ENCODE results near the gene RNF213. TPM values are rescaled to one million over a fixed set of nuclear protein-coding genes. Genes with fewer than 3 reads are reported as not detected.

Gene RNF213
- total RNA-seq, 3 donors from 2014 or later, result 135 to 143 (median 136) TPM

- H3K4me3 ChIP-seq, result no peak overlapping the region
- TF ChIP-seq CTCF (IDR thresholded peaks at IDR 0.05), result no peak
- ATAC-seq (no peak), DNase-seq (no peak)
- intact Hi-C loops (cut with DNase I, micrococcal nuclease), result no loop called here
- H3K4me1 ChIP-seq (ENCODE audit: low read depth), result no peaks in the 10 kb centered on the region
- H3K36me3 ChIP-seq (ENCODE audit: low read depth), result peaks cover 20% of the 10 kb centered on the region
- no peaks in the 10 kb centered on the region for H3K9me3 ChIP-seq
Observed at GRCh38 chr17:80388601-80389000, 127.9 kb downstream of the RNF213 start.

GRCh38 chr17:80389011-80389995 lies 128.7 kb downstream of the RNF213 start:
- Histone ChIP-seq H3K9me3 (no peaks in the 10 kb centered on the region), H3K36me3 (ENCODE audit: low read depth) (peaks cover 20% of the 10 kb centered on the region), H3K4me3 (no peak overlapping the region), H3K4me1 (ENCODE audit: low read depth) (no peaks in the 10 kb centered on the region)
- DNase-seq, result no peak
- intact Hi-C loops (cut with DNase I, micrococcal nuclease), result no loop called here
- no peak for ATAC-seq
- TF ChIP-seq CTCF (IDR thresholded peaks at IDR 0.05), result no peak

- DNase-seq, result no peak
- H3K4me3 ChIP-seq, result no peak overlapping the region
- no peak for TF ChIP-seq CTCF (IDR thresholded peaks at IDR 0.05)
- no peaks in the 10 kb centered on the region for H3K4me1 ChIP-seq (ENCODE audit: low read depth)
- no peaks in the 10 kb centered on the region for H3K9me3 ChIP-seq
- ATAC-seq, result no peak
- peaks cover 15% of the 10 kb centered on the region for H3K36me3 ChIP-seq (ENCODE audit: low read depth)
- intact Hi-C loops (cut with DNase I, micrococcal nuclease), result no loop called here
Observed at GRCh38 chr17:80393241-80393890, 132.7 kb downstream of the RNF213 start.

GRCh38 chr17:80393961-80394360 lies 133.3 kb downstream of the RNF213 start:
- H3K4me1 ChIP-seq (ENCODE audit: low read depth), result no peaks in the 10 kb centered on the region
- no peak for DNase-seq
- H3K36me3 ChIP-seq (ENCODE audit: low read depth), result peaks cover 12% of the 10 kb centered on the region
- TF ChIP-seq CTCF (IDR thresholded peaks at IDR 0.05), result no peak
- intact Hi-C loops (cut with DNase I, micrococcal nuclease), result no loop called here
- H3K9me3 ChIP-seq, result no peaks in the 10 kb centered on the region
- no peak overlapping the region for H3K4me3 ChIP-seq
- ATAC-seq, result no peak

- no peak overlapping the region for H3K4me3 ChIP-seq
- no peak for TF ChIP-seq CTCF (IDR thresholded peaks at IDR 0.05)
- ATAC-seq (no peak), DNase-seq (no peak)
- H3K36me3 ChIP-seq (ENCODE audit: low read depth), result peaks cover 6% of the 10 kb centered on the region
- no peaks in the 10 kb centered on the region for H3K9me3 ChIP-seq
- H3K4me1 ChIP-seq (ENCODE audit: low read depth), result no peaks in the 10 kb centered on the region
- intact Hi-C loops (cut with DNase I, micrococcal nuclease), result no loop called here
Observed at GRCh38 chr17:80394629-80395216, 134.1 kb downstream of the RNF213 start.
